ENCODE measurements around the gene TBC1D19. TPM values are rescaled to one million over a fixed set of nuclear protein-coding genes. Genes with fewer than 3 reads are reported as not detected.

Gene TBC1D19
- total RNA-seq, 1 donor from 2014 or later, result 9.7 TPM

GRCh38 chr4:26607776-26608175 lies 23.9 kb downstream of the TBC1D19 start:
- Histone ChIP-seq H3K4me3 (ENCODE audit: low read depth, low read length) (no peak overlapping the region), H3K36me3 (ENCODE audit: control insufficient read depth, insufficient read depth, low read length) (no peaks in the 10 kb centered on the region), H3K27me3 (ENCODE audit: control insufficient read depth, insufficient read depth, low read length) (no peaks in the 10 kb centered on the region)
- no peak for DNase-seq (ENCODE audit: low read depth)
- no peak for TF ChIP-seq CTCF (IDR thresholded peaks at IDR 0.05; ENCODE audit: insufficient read depth, low read length, severe bottlenecking)
- no peak for FAIRE-seq

- Histone ChIP-seq H3K27me3 (ENCODE audit: control insufficient read depth, insufficient read depth, low read length) (no peaks in the 10 kb centered on the region), H3K4me3 (ENCODE audit: low read depth, low read length) (no peak overlapping the region), H3K36me3 (ENCODE audit: control insufficient read depth, insufficient read depth, low read length) (no peaks in the 10 kb centered on the region)
- peak; percentile 52 for FAIRE-seq
- DNase-seq (ENCODE audit: low read depth), result no peak
- TF ChIP-seq CTCF (IDR thresholded peaks at IDR 0.05; ENCODE audit: insufficient read depth, low read length, severe bottlenecking), result no peak
Observed at GRCh38 chr4:26609391-26609790, 25.5 kb downstream of the TBC1D19 start.

GRCh38 chr4:26609868-26610267 lies 26.0 kb downstream of the TBC1D19 start:
- no peaks in the 10 kb centered on the region for H3K27me3 ChIP-seq (ENCODE audit: control insufficient read depth, insufficient read depth, low read length)
- H3K36me3 ChIP-seq (ENCODE audit: control insufficient read depth, insufficient read depth, low read length), result no peaks in the 10 kb centered on the region
- FAIRE-seq (no peak), DNase-seq (ENCODE audit: low read depth) (no peak)
- no peak overlapping the region for H3K4me3 ChIP-seq (ENCODE audit: low read depth, low read length)
- no peak for TF ChIP-seq CTCF (IDR thresholded peaks at IDR 0.05; ENCODE audit: insufficient read depth, low read length, severe bottlenecking)

GRCh38 chr4:26611372-26611771 lies 27.5 kb downstream of the TBC1D19 start:
- FAIRE-seq (no peak), DNase-seq (ENCODE audit: low read depth) (no peak)
- H3K27me3 ChIP-seq (ENCODE audit: control insufficient read depth, insufficient read depth, low read length), result no peaks in the 10 kb centered on the region
- H3K4me3 ChIP-seq (ENCODE audit: low read depth, low read length), result no peak overlapping the region
- H3K36me3 ChIP-seq (ENCODE audit: control insufficient read depth, insufficient read depth, low read length), result no peaks in the 10 kb centered on the region
- TF ChIP-seq CTCF (IDR thresholded peaks at IDR 0.05; ENCODE audit: insufficient read depth, low read length, severe bottlenecking), result no peak

GRCh38 chr4:26611885-26612284 lies 28.0 kb downstream of the TBC1D19 start:
- TF ChIP-seq CTCF (IDR thresholded peaks at IDR 0.05; ENCODE audit: insufficient read depth, low read length, severe bottlenecking), result no peak
- Histone ChIP-seq H3K4me3 (ENCODE audit: low read depth, low read length) (no peak overlapping the region), H3K27me3 (ENCODE audit: control insufficient read depth, insufficient read depth, low read length) (no peaks in the 10 kb centered on the region), H3K36me3 (ENCODE audit: control insufficient read depth, insufficient read depth, low read length) (no peaks in the 10 kb centered on the region)
- DNase-seq (ENCODE audit: low read depth), result no peak
- no peak for FAIRE-seq

GRCh38 chr4:26613237-26613636 lies 29.4 kb downstream of the TBC1D19 start:
- FAIRE-seq, result no peak
- H3K36me3 ChIP-seq (ENCODE audit: control insufficient read depth, insufficient read depth, low read length), result no peaks in the 10 kb centered on the region
- no peaks in the 10 kb centered on the region for H3K27me3 ChIP-seq (ENCODE audit: control insufficient read depth, insufficient read depth, low read length)
- no peak for TF ChIP-seq CTCF (IDR thresholded peaks at IDR 0.05; ENCODE audit: insufficient read depth, low read length, severe bottlenecking)
- no peak overlapping the region for H3K4me3 ChIP-seq (ENCODE audit: low read depth, low read length)
- DNase-seq (ENCODE audit: low read depth), result no peak

Measured in bronchial epithelial cell (primary cell).